Upper lobe of left lung (tissue), 4 donors: ENCODE measurements around the gene ANKLE2.

Experiments used
- EP300 ChIP-seq, 4 donors: sonication (generic); formaldehyde crosslinking; IDR thresholded peaks; one replicate each; pipeline ENCODE4 v1.5.1; 2017; ENCODE audit warnings: antibody characterized with exemption in 4 of 4, control low read depth in 2 of 4
- POLR2AphosphoS5 ChIP-seq, 2 donors: sonication (generic); formaldehyde crosslinking; IDR thresholded peaks; one replicate each; pipeline ENCODE4 v1.5.1; 2017; ENCODE audit warnings: antibody characterized with exemption in 2 of 2
- TF ChIP-seq, protein P1 (sequence below), 6 experiments: fragments of 450-650 bp in 4 of 6; fragments of 200-600 bp in 2 of 6; sonication (generic) in 2 of 6; IDR thresholded peaks; one replicate each; pipeline ENCODE4 v1.5.1; 2016 to 2019; ENCODE audit warnings: antibody characterized with exemption in 6 of 6

DNA sequence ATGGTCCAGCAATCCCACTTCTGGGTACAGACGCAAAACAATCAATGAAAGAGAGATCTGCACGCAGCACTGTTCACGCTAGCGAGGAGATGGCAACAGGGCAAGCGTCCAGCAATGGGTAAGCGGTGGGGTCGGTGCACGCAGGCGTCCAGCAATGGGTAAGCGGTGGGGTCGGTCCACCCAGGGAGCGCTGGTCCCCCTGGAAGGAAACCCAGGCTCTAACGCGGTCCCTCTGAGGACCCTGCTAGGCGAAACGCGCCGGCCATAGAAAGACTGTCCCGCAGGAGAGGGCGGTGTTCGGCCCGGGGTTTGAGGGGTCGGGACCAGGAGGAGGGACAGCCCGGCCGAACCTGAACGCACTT, 51.6 kb downstream of the ANKLE2 start:
- TF ChIP-seq, protein P1, sequence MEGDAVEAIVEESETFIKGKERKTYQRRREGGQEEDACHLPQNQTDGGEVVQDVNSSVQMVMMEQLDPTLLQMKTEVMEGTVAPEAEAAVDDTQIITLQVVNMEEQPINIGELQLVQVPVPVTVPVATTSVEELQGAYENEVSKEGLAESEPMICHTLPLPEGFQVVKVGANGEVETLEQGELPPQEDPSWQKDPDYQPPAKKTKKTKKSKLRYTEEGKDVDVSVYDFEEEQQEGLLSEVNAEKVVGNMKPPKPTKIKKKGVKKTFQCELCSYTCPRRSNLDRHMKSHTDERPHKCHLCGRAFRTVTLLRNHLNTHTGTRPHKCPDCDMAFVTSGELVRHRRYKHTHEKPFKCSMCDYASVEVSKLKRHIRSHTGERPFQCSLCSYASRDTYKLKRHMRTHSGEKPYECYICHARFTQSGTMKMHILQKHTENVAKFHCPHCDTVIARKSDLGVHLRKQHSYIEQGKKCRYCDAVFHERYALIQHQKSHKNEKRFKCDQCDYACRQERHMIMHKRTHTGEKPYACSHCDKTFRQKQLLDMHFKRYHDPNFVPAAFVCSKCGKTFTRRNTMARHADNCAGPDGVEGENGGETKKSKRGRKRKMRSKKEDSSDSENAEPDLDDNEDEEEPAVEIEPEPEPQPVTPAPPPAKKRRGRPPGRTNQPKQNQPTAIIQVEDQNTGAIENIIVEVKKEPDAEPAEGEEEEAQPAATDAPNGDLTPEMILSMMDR (IDR thresholded peaks at IDR 0.05) = no peak
- TF ChIP-seq EP300 (IDR thresholded peaks at IDR 0.05) (no peak), POLR2AphosphoS5 (IDR thresholded peaks at IDR 0.05) (no peak)
